GM18858 (cell line): Measurements from ENCODE around the gene SYT2.

Source experiments
- ATAC-seq: cut with Tn5 transposase; IDR thresholded peaks from one replicate; pipeline ENCODE4 v1.9.1; 2021; ENCODE audit not compliant: unreplicated experiment

The SYT2 gene

DNA sequence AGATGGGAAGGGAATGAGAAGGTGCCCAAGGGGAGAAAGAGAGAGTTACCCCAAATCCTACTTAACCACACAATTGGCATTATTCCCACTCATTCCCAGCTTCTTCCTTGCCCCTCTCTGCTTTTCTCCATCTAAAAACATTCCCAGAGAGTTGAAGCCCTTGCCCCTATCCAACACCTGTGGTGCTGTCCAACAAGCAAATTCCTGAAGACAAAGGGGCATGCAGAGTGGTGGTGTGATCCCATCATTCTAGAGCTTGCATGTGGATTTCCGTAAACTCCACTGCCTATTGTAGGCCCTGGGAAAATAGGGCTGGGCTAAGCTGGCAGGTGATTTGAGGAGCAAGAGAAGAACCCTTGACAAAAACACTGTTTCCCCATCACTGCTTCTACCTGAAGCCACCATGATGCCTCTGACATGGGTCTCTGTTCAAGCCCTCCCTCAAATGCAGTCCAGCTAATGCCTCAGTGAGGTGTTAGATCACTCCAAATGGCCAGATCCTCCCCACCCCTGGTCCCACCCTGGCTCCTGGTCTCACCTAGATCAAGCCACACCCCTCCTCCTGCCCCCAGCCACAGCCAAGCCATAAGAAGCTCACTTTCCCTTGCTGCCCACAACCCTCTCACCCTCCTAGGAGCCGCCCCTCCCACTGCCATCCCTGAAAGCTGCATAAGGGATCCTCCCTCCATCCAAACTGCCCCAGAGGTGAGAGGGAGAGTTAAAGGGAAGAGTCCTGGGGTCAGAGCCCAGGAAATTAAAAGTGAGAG is 29.5 kb downstream of the SYT2 start:
- no peak for ATAC-seq

DNA sequence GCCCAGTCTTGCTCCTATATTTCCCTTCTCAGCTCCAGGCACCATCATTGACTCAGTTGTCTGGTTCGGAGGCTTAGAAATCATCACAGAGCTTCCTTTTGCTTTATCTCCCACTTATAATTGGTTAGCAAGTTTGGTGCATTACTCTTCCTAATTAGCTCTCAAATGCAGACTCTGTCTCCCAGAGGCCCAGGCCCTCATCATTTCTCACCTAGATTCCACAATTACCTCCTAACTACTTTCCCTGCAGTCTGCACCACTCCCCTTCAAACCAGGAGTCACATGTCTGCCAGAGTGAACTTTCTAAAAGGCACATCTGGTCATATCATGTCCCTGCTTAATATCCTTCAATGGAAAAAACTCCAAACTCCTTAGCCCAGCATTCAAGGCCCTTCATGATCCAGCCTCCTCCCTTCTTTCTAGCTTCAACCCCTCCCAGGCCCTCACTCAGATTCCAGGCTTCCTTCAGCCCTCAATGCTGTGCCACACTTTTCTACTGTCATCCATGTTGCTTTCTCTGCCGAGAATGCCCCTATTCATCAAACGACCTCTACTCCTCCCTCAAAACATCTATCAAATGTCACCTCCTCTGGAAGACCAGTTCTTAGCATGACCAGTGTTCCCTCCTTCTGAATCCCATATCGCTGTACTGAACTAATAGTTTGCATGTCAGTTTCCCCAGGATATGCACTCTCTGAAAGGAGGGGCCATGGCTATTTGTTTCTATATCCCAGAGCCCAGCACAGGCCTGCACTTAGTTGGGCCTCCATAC is 30.7 kb downstream of the SYT2 start:
- no peak for ATAC-seq

DNA sequence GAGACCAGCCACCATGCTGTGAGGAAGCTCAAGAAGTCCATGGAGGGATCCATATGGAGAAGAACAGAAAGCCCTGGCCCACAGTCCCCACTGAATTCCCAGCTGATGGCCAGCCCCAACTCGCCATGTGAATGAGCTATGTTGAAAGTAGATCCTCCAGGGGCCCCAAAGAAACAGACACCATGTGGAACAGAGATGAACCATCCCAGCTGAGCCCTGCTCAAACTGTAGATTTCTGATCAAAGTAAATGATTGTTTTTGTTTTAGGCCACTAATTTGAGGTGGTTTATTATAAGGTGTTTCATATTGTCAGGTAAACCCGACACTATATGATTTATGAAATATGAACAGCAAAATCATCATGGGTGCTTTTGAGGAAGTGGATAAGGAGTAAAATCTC is 32.8 kb downstream of the SYT2 start:
- ATAC-seq = no peak

DNA sequence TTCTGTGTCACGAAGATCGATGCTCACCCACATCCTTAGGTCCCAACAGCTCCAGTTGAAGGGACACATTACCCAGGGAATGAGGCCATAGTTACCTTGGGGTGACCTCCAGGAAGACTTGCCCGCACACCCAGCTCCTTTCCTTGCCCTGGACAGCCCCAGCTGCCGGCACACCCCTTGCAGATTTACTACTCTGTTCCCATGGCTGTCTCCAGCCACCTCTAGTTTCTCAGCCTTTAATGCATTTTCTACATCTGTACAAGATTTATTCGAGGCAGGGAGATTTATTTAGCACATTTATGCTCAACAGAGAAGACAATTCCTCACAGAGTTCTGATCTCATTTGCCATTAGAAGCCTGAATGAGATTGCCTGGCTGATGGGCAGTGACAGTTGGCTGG is 36.7 kb downstream of the SYT2 start:
- no peak for ATAC-seq

DNA sequence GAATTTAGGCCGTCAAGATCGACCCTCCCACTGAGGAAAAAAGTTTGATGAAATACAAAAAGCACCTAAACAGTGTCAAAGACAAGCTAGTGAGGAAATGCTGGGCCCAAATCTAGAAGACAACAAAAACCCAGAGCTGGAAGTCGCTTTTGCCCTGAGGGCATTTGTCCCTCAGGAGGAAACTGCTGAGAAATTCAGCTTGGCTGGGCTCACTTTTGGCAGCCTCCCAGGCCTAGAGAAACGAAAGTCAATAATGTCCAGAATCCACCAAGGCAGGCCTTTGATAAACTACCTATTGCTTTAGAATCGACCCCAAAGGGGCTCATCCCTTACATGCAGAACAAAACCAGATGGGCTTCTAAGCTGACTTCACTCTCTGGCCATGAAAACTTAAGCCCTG is 38.9 kb downstream of the SYT2 start:
- no peak for ATAC-seq

DNA sequence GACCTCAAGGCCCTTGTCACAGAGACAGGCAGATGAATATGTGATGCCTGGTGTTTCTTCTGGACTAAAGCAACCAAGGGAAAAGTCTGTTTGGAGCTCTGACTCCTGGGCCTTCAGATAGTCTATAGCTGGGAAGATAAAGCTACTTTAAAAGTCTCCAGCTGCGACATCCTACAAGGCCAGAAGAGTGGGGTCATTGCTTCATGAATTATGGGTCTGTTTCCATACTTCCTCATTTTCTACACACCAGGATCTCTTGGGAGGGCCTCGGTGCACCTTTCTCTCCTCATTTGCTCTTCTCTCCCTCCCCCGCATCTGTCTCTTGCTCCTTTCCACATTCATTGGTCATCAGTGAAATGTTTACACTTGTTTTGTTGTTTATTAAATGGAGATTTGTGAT is 44.8 kb downstream of the SYT2 start:
- ATAC-seq = no peak

DNA sequence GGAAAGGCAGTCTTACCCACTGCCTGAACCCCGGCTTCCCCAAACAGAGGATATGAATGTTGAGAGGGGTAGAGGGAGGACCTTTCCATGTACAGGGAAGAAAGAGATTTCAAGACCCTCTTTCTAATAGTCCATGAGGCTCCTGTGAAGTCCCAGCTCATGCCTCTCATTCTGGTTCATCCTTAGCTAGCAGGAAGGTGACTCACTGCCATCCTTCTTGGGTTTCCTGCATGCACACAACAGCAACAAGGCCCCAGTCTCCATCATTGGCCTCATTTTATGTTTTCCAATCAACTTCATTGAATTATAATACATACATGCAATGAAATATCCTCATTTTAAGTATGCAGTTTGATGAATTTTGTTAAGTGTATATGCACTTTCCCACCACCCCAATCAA is 46.2 kb downstream of the SYT2 start:
- ATAC-seq = no peak

DNA sequence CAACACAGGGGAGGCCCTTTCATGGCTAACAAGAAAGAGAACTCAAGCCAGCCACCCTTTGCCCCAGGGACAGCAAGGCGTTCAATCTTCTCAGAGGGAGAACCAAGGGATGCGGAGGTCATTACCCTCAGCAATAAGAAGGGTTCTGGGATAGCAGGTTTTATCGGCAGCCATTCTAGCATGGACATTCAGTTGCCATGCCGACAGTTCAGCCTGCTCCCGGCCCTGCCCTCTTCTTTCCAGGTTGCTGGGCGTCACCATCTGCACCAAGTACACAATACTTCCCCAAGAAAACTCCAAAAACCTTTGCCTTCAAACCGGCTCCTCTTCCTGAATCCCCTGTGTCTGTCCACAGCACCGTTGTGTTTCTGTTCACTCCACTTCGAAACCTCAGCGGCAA is 47.1 kb downstream of the SYT2 start:
- ATAC-seq = no peak

DNA sequence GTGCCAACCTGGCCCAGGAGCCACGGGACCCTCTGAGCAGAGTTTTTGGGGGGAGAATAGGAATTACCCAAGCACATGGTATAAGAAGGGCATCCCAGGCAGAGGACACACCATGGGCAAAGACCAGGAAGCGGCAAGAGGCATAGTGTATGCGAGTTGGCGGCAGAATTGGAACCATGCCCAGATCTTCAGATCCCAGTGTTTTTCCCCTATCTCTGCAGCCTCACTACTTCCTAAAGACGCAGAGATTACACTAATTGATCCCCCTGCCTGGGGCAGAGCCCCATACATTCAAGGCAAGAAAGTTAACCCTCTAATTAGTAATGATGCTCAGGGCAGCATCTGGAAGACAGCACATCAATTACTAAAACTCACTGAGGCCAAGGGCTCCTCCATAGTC is 48.2 kb downstream of the SYT2 start:
- no peak for ATAC-seq

DNA sequence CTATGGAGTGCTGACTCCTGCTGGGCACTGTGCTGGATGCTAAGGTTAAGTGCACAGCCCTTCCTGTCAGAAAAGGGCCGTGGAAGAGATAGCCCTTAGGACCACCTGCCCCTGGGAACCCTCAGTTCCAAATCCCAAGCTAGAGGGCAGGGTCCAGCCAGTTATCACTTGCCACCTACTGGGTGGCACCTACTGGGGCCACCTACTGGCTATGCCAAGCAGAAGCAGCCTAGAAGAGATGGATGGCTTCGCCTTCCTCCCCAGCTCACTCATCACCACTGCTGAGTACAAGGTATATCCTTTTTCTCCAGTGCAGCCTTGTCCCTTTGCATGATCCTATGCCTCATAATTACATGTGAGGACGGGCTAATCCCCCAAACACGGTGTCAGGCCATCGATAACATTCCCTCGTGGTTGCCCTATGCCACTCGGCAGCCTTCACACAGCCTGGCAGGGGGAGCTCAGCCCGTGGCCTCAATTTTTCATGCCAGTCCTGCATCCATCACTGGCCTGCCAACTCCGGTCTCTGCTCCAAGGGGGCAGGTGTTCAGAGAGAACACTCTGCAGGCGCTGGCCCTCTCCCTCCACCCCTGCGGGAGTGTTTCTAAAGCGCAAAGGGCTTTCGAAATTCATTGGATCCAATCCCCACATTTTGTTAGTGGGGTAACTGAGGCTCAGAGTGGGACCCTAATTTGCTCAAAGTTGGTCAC is 49.0 kb downstream of the SYT2 start:
- no peak for ATAC-seq

DNA sequence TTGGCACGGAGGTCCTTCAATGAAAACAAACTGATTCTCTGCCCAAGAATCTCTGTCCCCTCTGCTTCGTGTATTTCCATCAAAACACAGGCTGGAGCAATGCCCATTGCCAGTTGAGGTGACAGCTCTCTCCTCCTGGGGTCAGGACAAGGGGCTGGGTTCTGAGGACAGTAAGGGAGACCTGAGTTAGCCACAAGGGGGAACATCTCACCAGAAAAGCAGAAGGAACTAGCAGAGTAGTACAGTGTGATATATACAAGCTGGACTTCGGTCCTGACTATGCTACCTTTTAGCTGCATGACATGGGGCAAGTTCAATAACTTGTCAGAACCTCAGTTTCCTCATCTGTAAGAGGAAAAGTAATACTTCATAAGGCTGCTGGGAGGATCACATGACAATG is 50.3 kb downstream of the SYT2 start:
- no peak for ATAC-seq

DNA sequence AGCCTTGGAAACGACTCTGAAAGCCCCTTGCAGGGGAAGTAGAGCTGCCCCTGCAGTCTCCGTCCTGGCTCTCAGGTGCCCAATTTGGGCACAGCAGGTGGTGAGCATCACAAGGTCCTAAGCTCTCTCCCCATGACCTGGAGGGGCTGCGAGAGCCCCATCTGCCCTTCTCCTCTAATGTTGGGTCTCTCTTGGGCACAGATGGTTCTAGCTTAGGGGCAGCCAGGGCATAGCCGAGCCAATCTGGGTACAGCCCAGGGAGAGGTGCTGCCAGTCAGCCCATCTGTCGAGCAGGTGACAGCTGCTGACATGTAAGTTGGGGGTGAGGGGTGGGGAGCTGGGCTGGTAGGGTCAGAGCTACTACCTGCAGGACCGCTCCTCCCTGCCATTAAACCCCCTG is 50.7 kb downstream of the SYT2 start:
- ATAC-seq = no peak

DNA sequence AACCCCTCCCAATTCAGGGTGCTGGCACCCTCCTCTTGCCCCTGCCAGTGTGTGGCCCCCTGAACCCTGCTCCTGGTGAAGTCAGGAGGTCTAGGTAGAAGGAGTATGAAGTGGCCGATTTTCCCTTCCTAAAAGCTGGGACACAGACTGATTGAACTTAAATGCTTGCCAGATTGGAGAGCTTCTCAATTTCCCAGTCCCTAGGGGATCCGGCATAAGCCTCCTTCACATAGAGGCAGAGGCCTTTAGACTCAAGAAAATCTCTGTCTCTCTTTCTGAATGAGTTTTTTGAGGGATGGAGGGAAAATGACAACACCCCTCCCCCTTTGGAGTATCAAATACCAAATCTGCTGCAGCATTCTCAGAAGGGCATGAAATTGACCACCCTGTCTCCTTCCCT is 51.5 kb downstream of the SYT2 start:
- no peak for ATAC-seq

DNA sequence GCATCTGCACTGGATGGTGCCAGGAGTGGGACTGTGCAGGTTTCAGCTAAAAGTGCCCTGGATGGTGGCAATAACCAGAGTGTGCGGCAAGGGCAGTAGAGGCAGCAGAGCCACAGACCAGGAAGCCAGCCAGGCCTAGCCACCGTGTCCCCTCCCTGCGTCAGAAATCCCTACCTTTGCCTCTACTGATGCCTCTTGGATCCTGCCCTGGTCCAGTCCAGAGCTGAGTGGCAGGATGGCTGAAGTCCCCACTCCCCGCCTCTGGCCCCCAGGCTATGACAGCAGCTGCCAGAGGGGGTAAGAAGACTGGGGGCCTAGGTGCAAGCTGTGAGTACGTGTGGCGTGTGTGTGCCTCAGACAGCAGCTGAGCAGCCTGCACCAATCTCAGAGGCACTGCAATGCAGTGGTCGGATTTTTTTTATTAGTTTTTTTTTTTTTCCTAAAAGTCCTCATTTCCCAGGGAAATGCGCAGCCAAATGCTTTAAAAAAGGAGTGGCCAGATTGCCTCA is 51.9 kb downstream of the SYT2 start:
- ATAC-seq = no peak

DNA sequence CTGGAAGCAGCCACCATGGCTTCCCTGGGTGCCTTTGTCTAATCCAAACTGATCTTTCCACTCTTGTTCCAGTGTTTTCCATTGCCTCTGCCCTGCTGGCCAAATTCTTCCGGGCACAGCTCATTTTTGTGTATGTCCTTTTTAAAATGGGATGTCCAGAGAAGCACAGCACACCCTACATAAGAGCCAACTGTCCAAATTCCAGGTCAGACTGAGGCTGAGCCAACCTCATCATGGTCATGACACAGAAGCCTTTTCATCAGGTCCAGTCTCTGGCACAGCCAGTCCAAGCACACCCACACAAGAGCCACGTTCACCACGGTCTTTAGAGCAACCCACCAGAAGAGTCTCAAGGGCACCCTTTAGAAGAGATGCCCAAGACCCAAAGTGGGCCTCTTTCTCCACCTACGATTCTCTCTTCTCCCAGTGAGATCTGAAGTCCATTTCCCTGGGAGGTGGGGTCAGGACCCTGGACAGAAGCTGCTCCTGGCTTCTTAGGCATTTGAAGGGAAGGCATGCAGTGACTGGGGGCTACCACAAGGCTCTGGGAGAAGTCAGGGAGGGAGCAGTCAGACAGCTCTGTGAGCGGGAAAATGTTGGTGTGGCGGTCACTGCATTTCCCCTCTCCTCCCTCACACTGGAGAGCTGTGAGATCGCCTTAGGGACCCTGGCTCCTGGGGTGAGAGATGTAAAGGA is 53.2 kb downstream of the SYT2 start:
- no peak for ATAC-seq

DNA sequence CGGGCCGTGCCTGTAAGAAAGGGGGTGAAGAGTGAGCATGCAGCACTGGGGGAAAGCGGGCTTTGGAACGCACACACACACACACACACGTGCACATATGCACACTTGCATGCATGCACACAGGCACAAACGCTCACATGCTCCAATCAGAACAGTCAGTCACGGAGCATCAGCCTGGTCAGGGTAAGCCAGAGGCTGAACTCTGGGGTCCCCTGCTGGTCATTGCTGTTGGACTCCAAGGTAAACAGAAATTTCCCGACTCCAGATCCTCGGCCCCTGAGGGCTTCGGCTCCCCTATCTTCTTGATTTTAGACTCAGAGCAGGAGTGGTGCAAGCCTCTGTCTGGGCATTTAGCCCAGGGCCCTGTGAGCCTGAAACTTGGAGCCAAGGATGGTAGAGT is 54.2 kb downstream of the SYT2 start:
- no peak for ATAC-seq

DNA sequence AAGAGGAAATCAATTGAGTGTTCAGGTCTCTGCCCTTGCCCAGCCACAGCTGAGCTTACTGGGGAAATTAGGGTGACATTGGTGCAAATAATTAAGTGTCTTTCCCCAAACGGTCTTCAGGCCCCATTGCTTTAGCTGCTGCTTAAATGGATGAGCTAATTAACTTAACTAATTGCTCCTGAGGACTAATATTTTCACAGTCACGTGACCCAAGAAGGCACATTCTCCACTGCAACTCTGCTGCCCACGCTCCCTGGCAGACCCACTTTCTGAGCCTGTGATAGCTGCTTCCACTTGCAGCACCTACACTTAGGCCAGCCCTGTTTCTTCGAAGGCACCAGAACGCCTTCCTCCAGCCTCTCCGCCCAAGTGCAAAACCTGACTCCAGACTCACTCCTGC is 56.2 kb downstream of the SYT2 start:
- no peak for ATAC-seq

DNA sequence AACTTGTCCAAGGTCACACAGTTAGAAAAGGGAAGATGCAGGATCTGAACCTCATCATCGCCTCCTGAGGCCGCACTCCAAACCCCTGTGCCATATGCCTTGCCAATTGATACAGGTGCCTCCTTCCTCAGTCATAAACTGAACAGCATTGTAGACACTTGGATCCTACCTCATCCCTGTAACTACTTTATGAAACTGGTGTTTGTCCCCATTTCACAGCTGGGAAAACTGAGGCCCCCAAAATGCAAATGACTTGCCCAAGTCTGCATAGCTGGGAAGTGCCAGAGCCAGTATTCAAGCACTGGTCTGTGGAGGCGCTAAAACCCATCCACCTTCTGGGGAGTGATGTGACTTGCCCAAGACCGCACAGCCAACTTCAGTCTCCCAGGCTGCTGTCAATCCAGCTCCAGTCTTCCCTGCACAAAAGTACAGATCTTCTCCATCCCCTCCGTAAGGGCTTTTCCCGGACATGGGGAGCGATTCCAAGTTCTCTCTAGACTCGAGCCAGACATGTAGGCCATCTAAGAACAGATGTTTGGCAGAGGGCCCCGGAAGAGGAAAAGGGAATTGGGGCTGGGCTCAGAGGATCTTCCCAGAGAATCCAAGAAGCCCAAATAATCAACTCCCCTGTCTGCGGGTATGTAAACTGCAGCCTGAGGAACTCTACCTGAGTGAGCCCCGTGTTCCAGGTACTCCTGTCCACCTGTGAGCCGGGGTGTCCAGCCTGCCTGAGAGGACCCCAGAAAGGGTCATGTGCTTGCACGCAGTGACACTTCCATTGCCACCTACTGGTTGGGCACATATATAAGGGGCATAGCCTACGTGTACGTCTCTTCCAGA is 60.5 kb downstream of the SYT2 start:
- no peak for ATAC-seq

DNA sequence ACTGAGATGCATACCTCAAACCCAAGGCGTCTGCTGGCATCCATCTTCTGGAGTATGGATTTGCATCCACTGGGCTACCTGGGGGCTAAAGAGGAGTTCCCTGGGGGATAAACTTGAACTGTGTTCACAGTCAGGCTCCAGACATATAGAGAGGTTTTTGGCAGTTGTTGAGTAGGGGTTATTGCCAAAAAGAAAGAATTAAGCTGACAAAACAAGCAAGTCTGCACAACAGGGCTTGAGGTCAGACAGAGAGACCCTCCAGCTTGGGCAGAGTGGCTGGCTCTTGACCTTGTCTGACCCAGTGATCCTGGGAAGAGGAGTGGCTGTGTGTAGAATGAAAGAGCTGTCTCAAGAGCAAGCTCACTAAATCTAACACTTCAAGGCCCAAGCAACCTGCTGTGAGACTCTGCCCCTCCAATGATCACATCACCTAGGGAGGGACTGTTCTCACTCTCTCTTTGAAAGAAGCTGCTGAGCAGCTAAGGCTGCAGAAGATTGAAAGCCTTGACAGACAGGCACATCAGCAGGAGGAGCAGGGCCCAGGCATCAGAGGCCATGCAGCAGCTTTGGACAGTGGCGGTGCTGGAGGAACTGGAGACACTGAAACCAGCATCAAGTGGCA is 61.5 kb downstream of the SYT2 start:
- ATAC-seq = no peak

DNA sequence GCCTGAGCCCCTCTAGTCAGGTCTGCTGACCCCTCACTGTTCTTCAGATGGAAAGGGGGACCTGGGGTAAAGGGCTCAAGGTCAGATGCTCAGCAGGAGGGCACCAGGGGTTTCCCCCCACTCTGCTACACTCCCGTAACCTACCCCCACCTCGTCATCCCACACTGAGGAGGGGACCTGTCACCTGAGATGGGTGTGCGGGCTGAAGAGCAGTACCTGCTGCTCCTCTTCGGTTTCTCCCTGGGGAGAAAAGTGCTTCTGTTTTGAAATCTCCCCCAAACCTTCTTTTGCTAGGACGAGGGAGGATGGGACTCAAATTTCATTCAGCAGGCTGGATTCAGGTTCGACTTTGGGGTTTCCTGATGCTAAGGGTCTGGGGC is 65.2 kb downstream of the SYT2 start:
- ATAC-seq = no peak
